ENCODE results near the gene LSAMP.
"Not testable (repeated sequence)": the region's sequence is repeated elsewhere in the genome, so short reads cannot be mapped to it uniquely, and the experiment has no call there.

Gene LSAMP

GRCh38 chr3:115761927-115762305 is 683.4 kb downstream of the LSAMP start:
- H3K4me2 ChIP-seq (ENCODE audit: low read length), result no peak overlapping the region
- H4K20me1 ChIP-seq (ENCODE audit: insufficient read depth, low read length), result no peaks in the 10 kb centered on the region
- no peaks in the 10 kb centered on the region for H3K36me3 ChIP-seq (replicated peaks; ENCODE audit: low read depth, low read length)
- no peaks in the 10 kb centered on the region for H3K9me3 ChIP-seq (ENCODE audit: insufficient read depth, low read length)
- no peak overlapping the region for H3K4me3 ChIP-seq (ENCODE audit: low read length)
- H3K9ac ChIP-seq (ENCODE audit: low read length), result no peak overlapping the region
- H3K27me3 ChIP-seq (ENCODE audit: low read depth, low read length), result no peaks in the 10 kb centered on the region
- no peak overlapping the region for H2AFZ ChIP-seq (ENCODE audit: low read depth, low read length)
- no peak overlapping the region for H3K27ac ChIP-seq (ENCODE audit: low read length)
- TF ChIP-seq EZH2phosphoT487 (IDR thresholded peaks at IDR 0.05; ENCODE audit: low read depth) (no peak), CTCF (IDR thresholded peaks at IDR 0.05; ENCODE audit: low read depth, low read length) (no peak)
- H3K4me1 ChIP-seq (ENCODE audit: low read length), result no peaks in the 10 kb centered on the region
- H3K79me2 ChIP-seq (ENCODE audit: low read length), result no peaks in the 10 kb centered on the region

- Histone ChIP-seq H3K4me3 (ENCODE audit: low read length) (no peak overlapping the region), H3K27me3 (ENCODE audit: low read depth, low read length) (no peaks in the 10 kb centered on the region), H3K4me2 (ENCODE audit: low read length) (no peak overlapping the region), H3K79me2 (ENCODE audit: low read length) (no peaks in the 10 kb centered on the region), H3K9ac (ENCODE audit: low read length) (no peak overlapping the region), H4K20me1 (ENCODE audit: insufficient read depth, low read length) (no peaks in the 10 kb centered on the region), H3K27ac (ENCODE audit: low read length) (no peak overlapping the region), H3K36me3 (replicated peaks; ENCODE audit: low read depth, low read length) (no peaks in the 10 kb centered on the region), H2AFZ (ENCODE audit: low read depth, low read length) (no peak overlapping the region), H3K4me1 (ENCODE audit: low read length) (no peaks in the 10 kb centered on the region), H3K9me3 (ENCODE audit: insufficient read depth, low read length) (no peaks in the 10 kb centered on the region)
- TF ChIP-seq CTCF (IDR thresholded peaks at IDR 0.05; ENCODE audit: low read depth, low read length) (no peak), EZH2phosphoT487 (IDR thresholded peaks at IDR 0.05; ENCODE audit: low read depth) (no peak)
These were observed 684.6 kb downstream of the LSAMP start for GRCh38 chr3:115760716-115761115.

GRCh38 chr3:115758076-115758763 is 687.1 kb downstream of the LSAMP start:
- no peak overlapping the region for H3K4me2 ChIP-seq (ENCODE audit: low read length)
- H3K4me3 ChIP-seq (ENCODE audit: low read length), result no peak overlapping the region
- no peaks in the 10 kb centered on the region for H3K27me3 ChIP-seq (ENCODE audit: low read depth, low read length)
- H3K9me3 ChIP-seq (ENCODE audit: insufficient read depth, low read length), result no peaks in the 10 kb centered on the region
- H3K79me2 ChIP-seq (ENCODE audit: low read length), result no peaks in the 10 kb centered on the region
- H3K36me3 ChIP-seq (replicated peaks; ENCODE audit: low read depth, low read length), result no peaks in the 10 kb centered on the region
- H2AFZ ChIP-seq (ENCODE audit: low read depth, low read length), result no peak overlapping the region
- H3K9ac ChIP-seq (ENCODE audit: low read length), result no peak overlapping the region
- TF ChIP-seq EZH2phosphoT487 (IDR thresholded peaks at IDR 0.05; ENCODE audit: low read depth) (no peak), CTCF (IDR thresholded peaks at IDR 0.05; ENCODE audit: low read depth, low read length) (no peak)
- no peaks in the 10 kb centered on the region for H4K20me1 ChIP-seq (ENCODE audit: insufficient read depth, low read length)
- no peak overlapping the region for H3K27ac ChIP-seq (ENCODE audit: low read length)
- H3K4me1 ChIP-seq (ENCODE audit: low read length), result no peaks in the 10 kb centered on the region

GRCh38 chr3:115752978-115753377 is 692.3 kb downstream of the LSAMP start:
- not testable (repeated sequence) for H3K27me3 ChIP-seq (ENCODE audit: low read depth, low read length); H4K20me1 ChIP-seq (ENCODE audit: insufficient read depth, low read length); H3K4me2 ChIP-seq (ENCODE audit: low read length); H3K9ac ChIP-seq (ENCODE audit: low read length); H3K27ac ChIP-seq (ENCODE audit: low read length); H3K4me1 ChIP-seq (ENCODE audit: low read length); H2AFZ ChIP-seq (ENCODE audit: low read depth, low read length); H3K79me2 ChIP-seq (ENCODE audit: low read length); H3K36me3 ChIP-seq (replicated peaks; ENCODE audit: low read depth, low read length); H3K9me3 ChIP-seq (ENCODE audit: insufficient read depth, low read length); H3K4me3 ChIP-seq (ENCODE audit: low read length)
